SK-N-SH (cell line): ENCODE results near the gene ZFHX3. TPM values are rescaled to one million over a fixed set of nuclear protein-coding genes. Genes with fewer than 3 reads are reported as not detected.
A peak's percentile ranks its signal among the peaks of the same experiment; 100 is the strongest.

Experiments used
- CTCF ChIA-PET: fragments of 300-600, 350-600 bp; formaldehyde crosslinking; extraction: SDS; loops from one replicate; lab custom pipeline; 2021; lab: Yijun Ruan, JAX
- POLR2A ChIA-PET: fragments of 350-600 bp; sonication (Branson Sonifier 250); formaldehyde crosslinking; extraction: SDS; loops from one replicate; lab custom pipeline; 2020; ENCODE audit warnings: antibody characterized with exemption, inconsistent platforms; lab: Yijun Ruan, JAX
- DNase-seq: peaks from one replicate; pipeline ENCODE4 v3.0.0; 2012
- H2AFZ ChIP-seq: fragments of 200-600 bp; sonication (generic); 2 replicates; pipeline ENCODE4 v1.8.1; 2016; ENCODE audit warnings: antibody characterized with exemption, mild to moderate bottlenecking, low read depth
- H3F3A ChIP-seq: fragments of 200-600 bp; sonication (generic); replicated peaks from 2 replicates; pipeline ENCODE3; 2016; ENCODE audit warnings: antibody characterized with exemption, mild to moderate bottlenecking; ENCODE audit not compliant: insufficient read depth
- H3K27ac ChIP-seq, 2 experiments: fragments of 200-500 bp in 1 of 2; fragments of 200-600 bp in 1 of 2; sonication (Bioruptor generic) in 1 of 2; sonication (generic), shearing (Covaris generic) in 1 of 2; 2 replicates each; pipeline versions ENCODE4 v1.5.1 to v1.6.1; 2014 to 2016; ENCODE audit warnings: low read depth in 2 of 2, inconsistent platforms in 1 of 2, low read length in 1 of 2, mild to moderate bottlenecking in 1 of 2, mixed read lengths in 1 of 2
- H3K27me3 ChIP-seq: fragments of 200-600 bp; sonication (generic), shearing (Covaris generic); 2 replicates; pipeline ENCODE4 v1.6.1; 2016; ENCODE audit warnings: mixed run types; ENCODE audit not compliant: insufficient read depth
- H3K36me3 ChIP-seq, 2 experiments: fragments of 200-500 bp in 1 of 2; fragments of 200-600 bp in 1 of 2; sonication (Bioruptor generic) in 1 of 2; sonication (generic) in 1 of 2; replicated peaks in 1 of 2; 2 replicates each; pipeline versions ENCODE3 to v1.5.1; 2014 to 2016; ENCODE audit warnings: low read length in 1 of 2, mild to moderate bottlenecking in 1 of 2; ENCODE audit not compliant: insufficient read depth in 2 of 2, control insufficient read depth in 1 of 2
- H3K4me1 ChIP-seq, 2 experiments: fragments of 200-500 bp in 1 of 2; fragments of 200-600 bp in 1 of 2; sonication (Bioruptor generic) in 1 of 2; sonication (generic), shearing (Covaris generic) in 1 of 2; 2 replicates each; pipeline versions ENCODE4 v1.5.1 to v1.6.1; 2014 to 2016; ENCODE audit warnings: low read depth in 1 of 2, low read length in 1 of 2, mixed run types in 1 of 2; ENCODE audit not compliant: insufficient read depth in 2 of 2, control insufficient read depth in 1 of 2
- H3K4me2 ChIP-seq: fragments of 200-600 bp; sonication (generic), shearing (Covaris generic); 2 replicates; pipeline ENCODE4 v1.6.1; 2017; ENCODE audit warnings: mixed run types
- H3K4me3 ChIP-seq, 2 experiments: fragments of 200-500 bp in 1 of 2; fragments of 200-600 bp in 1 of 2; sonication (Bioruptor generic) in 1 of 2; sonication (generic), shearing (Covaris generic) in 1 of 2; 2 replicates each; pipeline versions ENCODE4 v1.5.1 to v1.8.1; 2014 to 2016; ENCODE audit warnings: low read depth in 2 of 2, inconsistent platforms in 1 of 2, low read length in 1 of 2, mild to moderate bottlenecking in 1 of 2, mixed read lengths in 1 of 2, moderate library complexity in 1 of 2
- H3K79me2 ChIP-seq: fragments of 200-600 bp; sonication (generic); 2 replicates; pipeline ENCODE4 v1.8.1; 2017; ENCODE audit warnings: mild to moderate bottlenecking; ENCODE audit not compliant: insufficient read depth
- H3K9ac ChIP-seq: fragments of 200-600 bp; sonication (generic); 2 replicates; pipeline ENCODE4 v1.6.1; 2017; ENCODE audit warnings: mixed run types
- H3K9me2 ChIP-seq: fragments of 200-600 bp; sonication (generic); 2 replicates; pipeline ENCODE4 v1.6.1; 2017; ENCODE audit warnings: mixed run types
- H3K9me3 ChIP-seq: fragments of 200-600 bp; sonication (generic); 2 replicates; pipeline ENCODE4 v1.6.1; 2017; ENCODE audit warnings: mixed run types, mild to moderate bottlenecking, moderate library complexity
- H4K20me1 ChIP-seq: fragments of 200-600 bp; sonication (generic); 2 replicates; pipeline ENCODE4 v1.6.1; 2017; ENCODE audit warnings: mild to moderate bottlenecking, mixed run types; ENCODE audit not compliant: insufficient read depth
- CHD2 ChIP-seq: fragments of 150-350 bp; IDR thresholded peaks from 2 replicates; pipeline ENCODE4 v1.6.1; 2018; ENCODE audit warnings: low read length; ENCODE audit not compliant: partially characterized antibody
- EP300 ChIP-seq, 2 experiments: IDR thresholded peaks; 2 replicates each; pipeline versions ENCODE4 v1.4.0 to v1.6.1; 2012; ENCODE audit warnings: borderline replicate concordance in 1 of 2, low read depth in 1 of 2, low read length in 1 of 2
- EZH2phosphoT487 ChIP-seq: fragments of 200-600 bp; sonication (generic); IDR thresholded peaks from 2 replicates; pipeline ENCODE4 v1.6.1; 2017; ENCODE audit warnings: low read depth, mixed run types, mild to moderate bottlenecking, antibody characterized with exemption, moderate library complexity, borderline replicate concordance
- FOXM1 ChIP-seq: IDR thresholded peaks from 2 replicates; pipeline ENCODE4 v1.4.0; 2012; ENCODE audit warnings: low read depth, mild to moderate bottlenecking
- GABPA ChIP-seq: IDR thresholded peaks from 2 replicates; pipeline ENCODE4 v1.4.0; 2012; ENCODE audit warnings: low read depth, mild to moderate bottlenecking
- GATA2 ChIP-seq: sonication (generic); formaldehyde crosslinking; IDR thresholded peaks from 2 replicates; pipeline ENCODE4 v1.5.0; 2020; ENCODE audit warnings: mild to moderate bottlenecking, missing genetic modification reagents
- NFIC ChIP-seq: IDR thresholded peaks from 2 replicates; pipeline ENCODE4 v1.4.0; 2012; ENCODE audit warnings: borderline replicate concordance
- RFX5 ChIP-seq: IDR thresholded peaks from 2 replicates; pipeline ENCODE4 v1.6.1; 2012; ENCODE audit warnings: mild to moderate bottlenecking, improper control_type of control experiment, low read length
- RXRA ChIP-seq: IDR thresholded peaks from 2 replicates; pipeline ENCODE4 v1.4.0; 2012; ENCODE audit warnings: low read depth, mild to moderate bottlenecking, borderline replicate concordance
- SIN3A ChIP-seq: IDR thresholded peaks from 2 replicates; pipeline ENCODE4 v1.6.1; 2012; ENCODE audit warnings: low read depth, mild to moderate bottlenecking, low read length, moderate library complexity, borderline replicate concordance
- TCF12 ChIP-seq: IDR thresholded peaks from 2 replicates; pipeline ENCODE4 v1.4.0; 2012
- YY1 ChIP-seq: IDR thresholded peaks from 2 replicates; pipeline ENCODE4 v1.4.0; 2012; ENCODE audit warnings: low read depth, mild to moderate bottlenecking
- WGBS: methylation state at CpG from one replicate; pipeline ENCODE4 v1.1.6; 2017; ENCODE audit warnings: low lambda C conversion rate; 5-methylcytosine and 5-hydroxymethylcytosine counted together
- polyA plus RNA-seq, 3 experiments: library from polyadenylated mRNA; depleted of rRNA; stranded (reverse); fragments of >200 nt; gene quantifications; 2 replicates each; pipeline ENCODE4 v1.2.3, GENCODE V29; 2012
- TF ChIP-seq, protein P1 (sequence below): IDR thresholded peaks from 2 replicates; pipeline ENCODE4; 2012
- TF ChIP-seq, protein P2 (sequence below): IDR thresholded peaks from 2 replicates; pipeline ENCODE4 v1.4.0; 2012; ENCODE audit warnings: low read depth, borderline replicate concordance
- TF ChIP-seq, protein P3 (sequence below): IDR thresholded peaks from 2 replicates; pipeline ENCODE4 v1.6.1; 2012; ENCODE audit warnings: mild to moderate bottlenecking, low read depth, low read length, moderate library complexity
- TF ChIP-seq, protein P4 (sequence below): fragments of 200-600 bp; sonication (generic); IDR thresholded peaks from 2 replicates; pipeline ENCODE4 v1.6.1; 2017; ENCODE audit warnings: antibody characterized with exemption, mild to moderate bottlenecking, moderate library complexity

ZFHX3 gene
- polyA plus RNA-seq, 1 of the 3 experiments (the other 2 are of a cell fraction): 2.0 TPM

DNA sequence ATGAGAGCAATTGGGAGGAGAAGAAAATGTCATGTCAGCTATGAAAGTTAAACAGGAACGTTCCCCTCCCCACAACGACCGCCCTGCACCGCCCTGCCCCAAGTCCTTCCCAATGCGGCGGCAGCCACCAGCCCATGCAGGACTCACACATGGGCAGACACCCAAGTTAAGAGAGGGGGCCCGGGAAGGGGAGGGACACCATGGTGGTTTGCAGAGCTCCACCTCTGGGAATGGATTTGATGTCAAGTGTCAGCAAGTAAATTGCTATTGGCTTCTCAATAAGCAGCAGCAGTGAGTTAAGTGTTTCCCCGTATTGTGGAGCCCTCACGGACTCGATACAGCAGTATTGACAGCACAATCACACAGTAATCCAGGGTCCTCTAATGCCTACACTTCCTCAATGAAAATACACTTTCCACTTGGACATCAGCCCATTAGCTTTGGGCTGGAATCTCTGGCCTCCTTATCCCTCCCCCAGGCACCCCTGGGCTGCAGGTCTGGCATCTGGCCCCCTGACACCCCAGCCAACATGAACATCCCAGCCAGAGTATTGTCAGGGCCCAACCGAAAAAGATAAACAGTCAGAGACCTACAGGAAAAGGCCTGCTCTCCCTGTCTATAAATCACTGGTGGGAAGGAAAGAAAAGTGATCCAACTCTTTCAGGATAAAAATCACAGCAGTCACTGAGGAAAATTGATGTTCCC is 22.6 kb downstream of the ZFHX3 start:
- no peak overlapping the region for H3K9ac ChIP-seq
- H3K36me3 ChIP-seq: no peaks in the 10 kb centered on the region
- H3K9me3 ChIP-seq: no peaks in the 10 kb centered on the region
- H2AFZ ChIP-seq: no peak overlapping the region
- H3K79me2 ChIP-seq: peaks cover 95% of the 10 kb centered on the region
- peaks cover 82% of the 10 kb centered on the region for H4K20me1 ChIP-seq
- H3K27ac ChIP-seq: peak overlapping the region; percentile 37 to 51; a peak in 3 of 4 replicates
- POLR2A ChIA-PET: no interaction called here
- CTCF ChIA-PET: interaction anchor here (2.2 kb wide), 1 partner anchor 193 kb away, joined by 8 read pairs; no protein-coding TSS in a partner anchor
- 0 out of 2 replicates have a peak, but pooled peaks have one; percentile 12 for TF ChIP-seq TCF12
- TF ChIP-seq EZH2phosphoT487: no peak
- no peak for TF ChIP-seq GATA2
- TF ChIP-seq, protein P1, sequence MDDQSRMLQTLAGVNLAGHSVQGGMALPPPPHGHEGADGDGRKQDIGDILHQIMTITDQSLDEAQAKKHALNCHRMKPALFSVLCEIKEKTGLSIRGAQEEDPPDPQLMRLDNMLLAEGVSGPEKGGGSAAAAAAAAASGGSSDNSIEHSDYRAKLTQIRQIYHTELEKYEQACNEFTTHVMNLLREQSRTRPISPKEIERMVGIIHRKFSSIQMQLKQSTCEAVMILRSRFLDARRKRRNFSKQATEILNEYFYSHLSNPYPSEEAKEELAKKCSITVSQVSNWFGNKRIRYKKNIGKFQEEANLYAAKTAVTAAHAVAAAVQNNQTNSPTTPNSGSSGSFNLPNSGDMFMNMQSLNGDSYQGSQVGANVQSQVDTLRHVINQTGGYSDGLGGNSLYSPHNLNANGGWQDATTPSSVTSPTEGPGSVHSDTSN: no peak; the same call in 1 of the 2 replicates
- TF ChIP-seq CHD2: peak; percentile 24
- peak; percentile 32; the same call in 1 of the 2 replicates for TF ChIP-seq NFIC
- DNase-seq: peak; percentile 69
- H3K27me3 ChIP-seq: no peaks in the 10 kb centered on the region
- peaks cover 0 to 59% of the 10 kb centered on the region in 2 experiments; a peak in 2 of 4 replicates for H3K4me1 ChIP-seq
- WGBS: 77% methylated on average over 11 of the region's 11 CpGs
- no peak overlapping the region for H3K4me3 ChIP-seq
- peaks cover 11% of the 10 kb centered on the region for H3F3A ChIP-seq
- no peaks in the 10 kb centered on the region for H3K9me2 ChIP-seq
- 0 out of 2 replicates have a peak overlapping the region, but pooled peaks have one; percentile 8 for H3K4me2 ChIP-seq

DNA sequence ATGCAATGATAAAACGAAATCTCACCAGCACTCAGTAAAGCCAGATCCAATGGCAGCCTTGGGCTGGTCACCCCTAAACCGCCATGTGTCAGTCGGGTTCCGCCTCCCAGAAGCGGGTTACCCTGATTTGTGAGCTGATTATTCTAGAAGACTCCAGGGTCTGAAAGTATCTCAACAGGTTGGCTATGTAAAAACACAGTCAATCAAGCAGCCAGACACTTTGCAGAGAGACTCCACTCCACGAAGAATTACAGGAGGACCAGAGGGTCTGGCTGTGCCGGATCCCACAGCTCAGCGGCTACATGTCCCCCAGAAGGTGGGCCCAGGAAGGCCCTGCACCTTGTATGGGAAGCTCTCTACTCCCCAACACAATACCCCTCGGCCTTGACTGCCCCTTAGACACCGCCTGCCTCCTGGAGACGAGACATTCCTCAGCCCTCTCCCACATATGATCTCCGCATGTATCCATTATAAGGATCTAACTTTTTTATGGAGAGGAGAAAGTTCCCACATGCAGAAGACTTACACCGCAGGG is 23.3 kb downstream of the ZFHX3 start:
- H3F3A ChIP-seq: peaks cover 18% of the 10 kb centered on the region
- H3K9me3 ChIP-seq: no peaks in the 10 kb centered on the region
- H3K4me3 ChIP-seq: no peak overlapping the region
- H3K27me3 ChIP-seq: no peaks in the 10 kb centered on the region
- no peak overlapping the region for H3K9ac ChIP-seq
- ChIA-PET POLR2A (no interaction called here), CTCF (interaction anchor here (0.7 to 2.2 kb wide), 3 partner anchors 34 to 1027 kb away, joined by 3 to 8 read pairs (median 3); no protein-coding TSS in a partner anchor)
- H2AFZ ChIP-seq: no peak overlapping the region
- H3K4me1 ChIP-seq: peaks cover 3 to 65% of the 10 kb centered on the region in 2 experiments; a peak in 3 of 4 replicates
- no peak overlapping the region for H3K4me2 ChIP-seq
- 92% methylated on average over 9 of the region's 13 CpGs for WGBS
- peaks cover 91% of the 10 kb centered on the region for H3K79me2 ChIP-seq
- peaks cover 82% of the 10 kb centered on the region for H4K20me1 ChIP-seq
- H3K27ac ChIP-seq: no peak overlapping the region; a peak in 2 of 4 replicates
- H3K36me3 ChIP-seq: no peaks in the 10 kb centered on the region
- no peak for DNase-seq
- no peaks in the 10 kb centered on the region for H3K9me2 ChIP-seq
- TF ChIP-seq CHD2 (no peak), YY1 (no peak), EP300 (IDR thresholded peaks at IDR 0.05; ENCODE audit: borderline replicate concordance in 1 of 2, low read depth in 1 of 2, low read length in 1 of 2) (no peak), RXRA (no peak), FOXM1 (no peak), SIN3A (no peak), GABPA (no peak), RFX5 (no peak), TCF12 (no peak)
- TF ChIP-seq, protein P1: no peak
- TF ChIP-seq, protein P2, sequence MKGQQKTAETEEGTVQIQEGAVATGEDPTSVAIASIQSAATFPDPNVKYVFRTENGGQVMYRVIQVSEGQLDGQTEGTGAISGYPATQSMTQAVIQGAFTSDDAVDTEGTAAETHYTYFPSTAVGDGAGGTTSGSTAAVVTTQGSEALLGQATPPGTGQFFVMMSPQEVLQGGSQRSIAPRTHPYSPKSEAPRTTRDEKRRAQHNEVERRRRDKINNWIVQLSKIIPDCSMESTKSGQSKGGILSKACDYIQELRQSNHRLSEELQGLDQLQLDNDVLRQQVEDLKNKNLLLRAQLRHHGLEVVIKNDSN: no peak
- TF ChIP-seq, protein P3, sequence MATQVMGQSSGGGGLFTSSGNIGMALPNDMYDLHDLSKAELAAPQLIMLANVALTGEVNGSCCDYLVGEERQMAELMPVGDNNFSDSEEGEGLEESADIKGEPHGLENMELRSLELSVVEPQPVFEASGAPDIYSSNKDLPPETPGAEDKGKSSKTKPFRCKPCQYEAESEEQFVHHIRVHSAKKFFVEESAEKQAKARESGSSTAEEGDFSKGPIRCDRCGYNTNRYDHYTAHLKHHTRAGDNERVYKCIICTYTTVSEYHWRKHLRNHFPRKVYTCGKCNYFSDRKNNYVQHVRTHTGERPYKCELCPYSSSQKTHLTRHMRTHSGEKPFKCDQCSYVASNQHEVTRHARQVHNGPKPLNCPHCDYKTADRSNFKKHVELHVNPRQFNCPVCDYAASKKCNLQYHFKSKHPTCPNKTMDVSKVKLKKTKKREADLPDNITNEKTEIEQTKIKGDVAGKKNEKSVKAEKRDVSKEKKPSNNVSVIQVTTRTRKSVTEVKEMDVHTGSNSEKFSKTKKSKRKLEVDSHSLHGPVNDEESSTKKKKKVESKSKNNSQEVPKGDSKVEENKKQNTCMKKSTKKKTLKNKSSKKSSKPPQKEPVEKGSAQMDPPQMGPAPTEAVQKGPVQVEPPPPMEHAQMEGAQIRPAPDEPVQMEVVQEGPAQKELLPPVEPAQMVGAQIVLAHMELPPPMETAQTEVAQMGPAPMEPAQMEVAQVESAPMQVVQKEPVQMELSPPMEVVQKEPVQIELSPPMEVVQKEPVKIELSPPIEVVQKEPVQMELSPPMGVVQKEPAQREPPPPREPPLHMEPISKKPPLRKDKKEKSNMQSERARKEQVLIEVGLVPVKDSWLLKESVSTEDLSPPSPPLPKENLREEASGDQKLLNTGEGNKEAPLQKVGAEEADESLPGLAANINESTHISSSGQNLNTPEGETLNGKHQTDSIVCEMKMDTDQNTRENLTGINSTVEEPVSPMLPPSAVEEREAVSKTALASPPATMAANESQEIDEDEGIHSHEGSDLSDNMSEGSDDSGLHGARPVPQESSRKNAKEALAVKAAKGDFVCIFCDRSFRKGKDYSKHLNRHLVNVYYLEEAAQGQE: no peak
- TF ChIP-seq, protein P4, sequence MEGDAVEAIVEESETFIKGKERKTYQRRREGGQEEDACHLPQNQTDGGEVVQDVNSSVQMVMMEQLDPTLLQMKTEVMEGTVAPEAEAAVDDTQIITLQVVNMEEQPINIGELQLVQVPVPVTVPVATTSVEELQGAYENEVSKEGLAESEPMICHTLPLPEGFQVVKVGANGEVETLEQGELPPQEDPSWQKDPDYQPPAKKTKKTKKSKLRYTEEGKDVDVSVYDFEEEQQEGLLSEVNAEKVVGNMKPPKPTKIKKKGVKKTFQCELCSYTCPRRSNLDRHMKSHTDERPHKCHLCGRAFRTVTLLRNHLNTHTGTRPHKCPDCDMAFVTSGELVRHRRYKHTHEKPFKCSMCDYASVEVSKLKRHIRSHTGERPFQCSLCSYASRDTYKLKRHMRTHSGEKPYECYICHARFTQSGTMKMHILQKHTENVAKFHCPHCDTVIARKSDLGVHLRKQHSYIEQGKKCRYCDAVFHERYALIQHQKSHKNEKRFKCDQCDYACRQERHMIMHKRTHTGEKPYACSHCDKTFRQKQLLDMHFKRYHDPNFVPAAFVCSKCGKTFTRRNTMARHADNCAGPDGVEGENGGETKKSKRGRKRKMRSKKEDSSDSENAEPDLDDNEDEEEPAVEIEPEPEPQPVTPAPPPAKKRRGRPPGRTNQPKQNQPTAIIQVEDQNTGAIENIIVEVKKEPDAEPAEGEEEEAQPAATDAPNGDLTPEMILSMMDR: no peak
